Nucleus accumbens (tissue), 56 donors: ENCODE data around the gene GRWD1.
A peak's percentile ranks its signal among the peaks of the same experiment; 100 is the strongest.

Experiments
- DNase-seq, 56 donors: peaks; one replicate each; lab custom pipeline; 2025; lab: John Stamatoyannopoulos, UW

The GRWD1 gene

DNA sequence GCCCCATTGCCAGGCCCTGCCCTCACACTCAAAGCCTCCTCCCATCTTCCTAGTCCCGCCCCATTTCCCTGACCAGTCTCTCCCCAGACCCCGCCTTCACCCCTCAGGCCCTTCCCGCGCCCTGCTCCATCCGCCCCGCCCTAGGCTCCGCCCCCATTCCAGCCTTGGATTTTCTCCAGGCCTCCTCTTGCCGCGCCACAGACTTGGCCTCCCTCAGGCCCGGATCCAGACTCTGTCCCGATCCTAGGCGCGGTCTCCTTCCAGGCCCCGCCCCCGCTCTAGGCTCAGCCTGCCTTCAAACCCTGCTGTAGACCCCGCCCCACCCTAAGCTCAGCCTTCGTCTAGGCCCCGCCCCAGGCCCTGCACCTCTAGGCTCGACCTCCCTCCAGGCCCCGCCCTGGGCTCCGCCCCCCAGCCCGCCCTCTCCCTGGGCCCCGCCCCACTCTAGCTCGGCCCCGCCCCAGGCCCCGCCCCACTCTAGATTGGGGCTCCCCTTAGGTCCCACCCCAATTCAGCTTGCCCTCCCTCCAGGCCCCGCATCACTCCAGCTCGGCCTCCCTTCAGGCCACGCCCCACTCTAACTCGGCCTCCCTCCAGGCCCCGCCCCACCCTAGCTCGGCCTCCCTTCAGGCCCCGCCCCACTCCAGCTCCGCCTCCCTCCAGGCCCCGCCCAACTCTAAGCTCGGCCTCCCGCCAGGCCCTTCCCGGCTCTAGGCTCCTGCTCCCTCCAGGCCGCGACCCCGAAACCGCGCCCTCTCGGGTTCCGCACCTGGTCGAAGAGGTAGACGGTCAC is 47.3 kb downstream of the GRWD1 start:
- peak; percentile 30 to 99 (median 82) for DNase-seq

DNA sequence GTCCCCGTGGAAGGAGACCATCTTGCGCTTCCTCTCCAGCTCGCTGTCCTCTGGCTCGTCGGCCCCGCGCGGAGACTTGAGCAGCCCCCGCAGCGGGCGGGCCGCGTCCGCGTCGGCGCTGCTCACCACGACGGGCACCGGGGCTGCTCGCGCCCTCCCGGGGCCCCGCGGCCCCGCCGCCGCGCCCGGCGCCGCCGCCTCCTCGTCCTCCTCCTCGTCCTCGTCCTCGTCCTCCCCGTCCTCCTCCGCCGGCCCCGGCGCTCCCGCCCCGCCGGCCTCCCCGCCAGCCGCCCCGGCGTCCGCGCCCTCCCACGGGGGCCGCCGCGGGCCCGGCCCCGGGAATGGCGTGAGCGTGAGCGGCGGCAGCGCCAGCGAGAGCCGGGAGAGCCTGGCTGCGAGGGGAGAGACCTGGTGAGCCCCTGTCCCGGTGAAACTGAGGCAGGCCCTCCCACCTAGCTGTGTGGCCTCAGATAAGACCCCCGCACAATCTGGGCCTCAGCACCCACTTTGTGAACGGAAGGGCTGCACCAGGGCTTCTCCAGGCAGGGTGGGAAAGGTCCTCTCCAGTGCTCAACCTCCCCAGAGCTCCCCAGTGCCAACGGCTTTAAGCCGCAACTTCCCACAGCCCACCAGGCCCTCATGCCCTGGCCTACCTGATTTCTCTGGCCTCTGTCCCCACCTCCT is 48.1 kb downstream of the GRWD1 start:
- DNase-seq = no peak

DNA sequence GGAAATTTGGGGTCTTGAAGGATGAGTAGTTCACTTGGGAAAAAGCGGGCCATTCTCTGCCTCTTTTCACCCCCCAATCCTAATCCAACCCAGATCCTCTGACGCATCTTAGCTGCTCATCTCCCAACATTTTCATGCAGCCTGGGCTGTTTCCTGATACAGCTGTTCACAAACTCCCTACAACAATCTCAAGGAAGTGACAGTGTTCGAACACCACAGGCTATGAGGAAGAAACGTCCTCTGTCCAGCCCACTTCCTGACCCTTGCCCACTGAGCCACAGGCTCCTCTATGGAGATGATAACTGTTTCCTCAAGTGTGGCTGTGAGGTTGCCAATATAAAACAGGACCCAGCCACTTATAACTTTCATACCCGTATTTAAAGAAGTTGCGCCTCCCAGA is 49.6 kb downstream of the GRWD1 start:
- no peak for DNase-seq

DNA sequence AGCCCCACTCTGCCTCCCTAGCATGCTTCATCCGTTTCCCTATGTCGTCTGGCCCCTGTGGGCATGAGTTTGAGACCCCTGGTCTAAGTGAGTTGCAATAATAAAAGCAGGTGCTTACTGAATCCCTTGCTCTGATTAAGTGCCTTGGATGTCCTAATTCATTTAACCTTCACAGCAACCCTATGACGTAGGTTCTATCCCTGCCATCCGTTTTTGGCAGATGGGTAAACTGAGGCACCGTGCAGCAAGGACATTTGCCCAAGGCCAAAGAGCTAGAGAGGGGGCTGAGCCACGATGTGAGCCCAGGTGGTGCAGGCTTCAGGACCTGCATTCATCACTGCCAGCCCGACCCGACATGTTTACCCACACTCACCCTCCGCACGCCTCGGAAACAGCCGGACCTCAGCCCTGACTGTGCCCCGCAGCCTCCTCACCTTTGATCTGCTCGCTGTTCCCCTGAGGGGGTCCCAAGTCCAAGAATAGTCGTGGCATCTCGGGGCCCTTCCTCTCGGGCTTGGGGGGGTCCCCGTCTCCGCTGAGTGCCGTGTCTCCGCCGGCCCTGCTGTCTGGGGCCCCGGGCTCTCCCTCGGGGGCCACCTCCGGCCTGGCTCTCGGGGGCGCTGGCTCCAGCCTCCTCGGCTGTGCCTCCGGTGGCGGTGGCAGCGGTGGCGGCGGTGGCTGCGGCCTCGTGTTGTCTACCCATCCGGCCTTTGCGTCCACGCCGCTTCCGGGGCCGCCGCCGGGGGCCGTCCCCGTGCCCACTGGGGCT is 51.4 kb downstream of the GRWD1 start:
- no peak for DNase-seq

DNA sequence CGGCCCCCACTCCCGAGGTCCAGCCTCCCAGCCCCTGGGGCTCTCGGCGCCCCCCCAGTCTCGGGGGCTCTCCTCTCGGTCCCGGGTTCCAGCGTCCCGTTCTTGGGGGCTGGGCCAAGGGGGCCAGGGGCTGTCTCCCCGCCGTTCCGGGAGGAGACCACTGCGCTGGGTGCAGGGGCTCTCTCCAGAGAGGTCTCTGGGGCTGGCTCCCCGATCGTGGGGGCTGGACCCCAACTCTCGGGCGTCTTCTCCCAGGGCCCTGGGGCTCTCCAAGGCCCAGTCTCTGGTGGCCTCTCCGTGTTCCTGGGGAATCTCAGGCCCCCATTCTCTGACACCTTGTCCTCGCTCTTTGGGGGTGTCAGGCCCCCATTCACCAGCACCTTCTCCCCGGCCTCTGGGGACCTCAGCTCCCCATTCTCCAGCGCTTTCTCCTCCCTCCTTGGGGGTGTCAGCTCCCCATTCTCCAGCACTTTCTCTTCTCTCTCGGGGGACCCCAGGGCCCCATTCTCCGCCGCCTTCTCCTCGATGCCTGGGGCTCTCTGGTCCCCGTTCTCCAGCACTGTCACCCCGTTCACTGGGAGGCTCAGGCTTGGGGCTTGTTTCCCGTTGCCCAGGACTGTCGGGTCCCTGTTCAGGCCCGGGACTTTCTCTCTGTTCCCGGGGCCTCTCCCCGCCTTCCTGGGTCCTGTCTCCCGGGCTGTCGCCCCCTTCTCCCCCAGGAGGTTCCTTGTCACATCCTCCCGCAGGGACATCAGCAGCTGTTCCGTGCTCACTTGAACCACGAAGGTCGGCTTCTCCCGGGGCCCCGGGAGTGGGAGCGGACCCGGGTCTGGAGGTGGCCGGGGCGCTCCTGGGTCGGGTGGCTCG is 52.2 kb downstream of the GRWD1 start:
- no peak for DNase-seq

DNA sequence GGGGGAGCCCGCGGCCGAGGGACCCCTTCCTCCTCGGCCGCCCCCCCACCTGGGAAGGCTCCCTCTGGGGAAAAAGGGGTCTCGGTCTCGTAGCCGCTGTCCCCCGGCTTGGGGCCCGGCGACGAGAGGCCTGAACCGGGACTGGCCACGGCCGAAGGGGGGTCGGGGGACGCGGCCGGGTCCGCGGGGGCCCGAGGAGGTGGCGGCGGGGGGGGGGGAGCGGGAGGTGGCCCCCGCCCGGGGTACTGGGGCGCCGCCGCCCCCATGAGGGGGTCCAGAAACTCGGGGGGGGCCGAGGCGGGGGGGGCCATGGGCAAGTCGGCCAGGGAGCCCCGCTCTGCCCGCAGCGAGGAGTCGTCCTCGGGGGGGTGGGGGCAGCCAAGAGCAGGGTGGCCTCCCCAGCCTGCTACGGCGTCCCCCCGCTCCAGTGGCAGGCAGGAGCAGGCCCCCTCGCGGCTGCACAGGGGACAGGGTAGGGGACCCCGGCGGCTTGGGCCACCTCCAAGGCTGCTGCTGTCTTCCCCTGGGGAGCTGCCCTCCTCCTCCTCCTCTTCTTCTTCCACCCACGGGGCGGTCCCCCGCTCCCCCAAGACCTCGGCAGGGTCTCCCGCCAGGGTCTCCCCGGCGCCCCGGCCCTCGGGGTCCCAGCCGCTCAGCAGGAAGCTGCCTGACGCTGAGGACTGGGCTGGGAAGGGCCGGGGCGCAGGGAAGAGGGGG is 53.0 kb downstream of the GRWD1 start:
- no peak for DNase-seq

DNA sequence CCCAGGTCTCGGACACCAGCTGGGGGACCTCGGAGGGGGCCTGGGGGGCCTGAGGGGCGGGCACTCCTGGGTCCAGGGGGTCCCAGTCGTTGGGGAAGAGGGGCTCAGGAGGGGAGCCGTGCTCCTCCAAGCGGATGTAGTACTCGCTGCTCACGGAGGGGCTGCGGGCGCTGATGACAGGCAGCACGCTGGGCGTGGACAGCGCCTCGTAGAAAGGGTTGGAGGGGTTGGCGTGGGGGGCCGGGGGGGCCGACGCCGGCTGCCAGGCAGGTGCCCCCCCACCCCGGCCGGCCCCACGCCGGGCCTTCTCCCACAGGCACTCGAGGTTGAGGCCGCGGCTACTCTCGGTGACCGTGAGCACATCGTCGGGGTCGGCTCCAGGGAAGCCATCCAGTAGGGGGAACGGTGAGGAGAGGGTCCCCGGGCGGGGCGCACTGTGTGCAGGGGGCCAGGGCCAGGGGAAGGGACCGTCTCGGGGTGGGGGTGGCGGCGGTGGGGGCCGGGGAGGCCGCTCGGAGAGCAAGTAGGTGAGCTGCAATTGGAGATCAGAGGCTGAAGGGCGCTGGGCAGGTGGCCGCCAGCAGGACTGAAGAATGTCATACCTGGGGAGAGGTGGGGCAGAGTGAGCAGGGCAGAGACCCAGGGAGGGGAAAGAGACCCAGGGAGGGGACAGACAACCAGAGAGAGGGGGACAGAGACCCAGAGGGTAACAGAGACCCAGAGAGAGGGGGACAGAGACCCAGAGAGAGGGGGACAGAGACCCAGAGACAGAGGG is 53.7 kb downstream of the GRWD1 start:
- DNase-seq = no peak

DNA sequence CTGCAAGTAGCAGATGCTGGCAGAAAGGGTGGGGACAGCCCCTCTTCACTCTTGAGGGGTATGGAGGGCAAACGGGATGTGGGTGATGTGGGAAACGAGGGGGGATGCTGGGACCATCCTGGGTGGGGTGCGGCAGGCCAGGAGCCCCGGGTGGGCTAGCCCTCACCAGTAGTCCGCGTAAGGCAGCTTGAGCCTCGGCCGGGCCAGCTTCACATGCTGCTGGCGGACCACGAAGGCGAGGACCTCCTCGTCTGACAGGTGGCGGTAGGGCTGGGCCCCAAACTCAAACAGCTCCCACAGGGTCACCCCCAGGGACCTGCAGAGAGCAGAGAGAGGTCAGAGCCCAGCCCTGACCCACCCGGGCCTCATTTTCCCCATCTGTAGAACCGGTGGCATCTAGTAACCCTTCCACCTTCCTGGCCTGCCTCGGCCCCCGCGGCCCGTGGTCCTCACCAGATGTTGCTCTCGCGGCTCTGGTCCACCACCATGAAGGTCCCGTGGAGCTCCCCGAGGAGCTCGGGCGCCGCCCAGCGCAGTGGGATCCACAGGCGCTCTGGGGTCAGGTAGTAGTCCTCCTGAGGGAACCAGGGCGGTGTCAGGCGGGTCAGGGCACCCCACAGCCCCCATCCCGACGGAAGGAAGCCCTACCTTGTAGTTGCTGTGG is 55.2 kb downstream of the GRWD1 start:
- DNase-seq = no peak

DNA sequence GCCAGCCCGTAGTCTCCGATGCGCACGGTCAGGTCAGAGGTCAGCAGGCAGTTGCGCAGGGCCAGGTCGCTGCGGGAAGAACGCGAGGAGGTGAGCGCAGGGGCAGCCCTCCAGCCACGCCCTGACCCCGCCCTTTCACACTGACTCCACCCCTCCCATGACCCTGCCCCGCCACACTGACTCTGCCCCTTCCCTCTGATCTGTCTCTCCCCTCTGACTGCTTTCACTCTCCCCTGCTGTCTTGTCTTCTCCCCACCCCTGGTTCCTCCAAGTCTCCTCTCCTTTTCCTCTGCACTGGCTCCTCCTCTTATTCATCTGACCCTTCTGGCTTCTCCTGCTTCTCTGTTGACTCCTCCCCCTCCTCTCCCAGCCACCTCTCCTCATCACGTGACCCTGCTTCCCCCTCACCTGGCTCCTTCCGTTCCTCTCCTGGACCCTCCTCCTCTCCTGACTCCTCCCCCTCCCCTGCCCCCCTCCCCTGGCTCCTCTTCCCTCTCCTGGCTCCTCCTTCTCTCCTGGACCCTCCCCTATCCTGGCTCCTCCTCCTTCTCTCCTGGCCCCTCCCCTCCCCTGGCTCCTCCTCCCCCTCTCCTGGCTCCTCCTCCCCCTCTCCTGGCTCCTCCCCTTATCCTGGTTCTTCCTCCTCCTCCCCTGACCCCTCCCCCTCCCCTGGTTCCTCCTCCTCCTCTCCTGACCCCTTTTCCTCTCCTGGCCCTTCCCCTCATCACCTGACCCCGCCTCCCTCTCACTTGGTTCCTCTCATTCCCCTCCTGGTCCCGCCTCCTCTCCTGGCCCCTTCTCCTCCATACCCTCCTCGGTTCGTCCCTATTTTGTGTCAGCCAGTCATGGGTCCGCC is 55.9 kb downstream of the GRWD1 start:
- DNase-seq = peak in 26 of 56 donors; percentile 9 to 76 (median 38)

DNA sequence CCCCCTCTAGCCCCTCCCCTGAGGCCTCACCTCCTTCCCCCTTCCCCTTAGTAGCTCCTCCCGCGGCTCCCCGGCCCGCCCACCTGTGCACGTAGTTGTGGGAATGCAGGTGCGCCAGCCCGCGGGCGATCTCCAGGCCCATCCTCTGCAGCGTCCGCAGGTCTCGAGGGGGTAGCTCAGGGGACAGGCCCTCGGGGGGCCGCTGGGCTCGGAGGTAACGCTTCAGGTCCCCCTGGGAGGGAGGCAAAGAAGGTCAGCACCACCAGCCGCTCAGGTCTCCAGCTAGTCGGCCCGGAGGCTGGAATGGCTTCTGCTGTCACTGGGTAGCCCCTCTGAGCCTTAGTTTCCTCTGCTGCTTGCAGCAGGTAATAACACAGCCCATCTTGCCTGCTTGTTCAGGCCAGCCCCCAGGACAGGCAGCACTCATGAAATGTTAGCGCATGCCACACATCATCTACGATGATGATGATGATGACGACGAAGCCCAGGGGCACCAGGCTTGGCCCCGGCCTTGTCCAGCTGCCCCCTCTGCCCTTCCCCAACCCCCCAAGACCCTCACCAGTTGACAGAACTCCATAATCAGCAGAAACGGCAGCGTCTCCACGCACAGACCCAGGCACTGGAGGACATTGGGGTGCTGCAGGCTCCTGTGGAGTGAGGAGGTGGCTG is 56.7 kb downstream of the GRWD1 start:
- DNase-seq = no peak

DNA sequence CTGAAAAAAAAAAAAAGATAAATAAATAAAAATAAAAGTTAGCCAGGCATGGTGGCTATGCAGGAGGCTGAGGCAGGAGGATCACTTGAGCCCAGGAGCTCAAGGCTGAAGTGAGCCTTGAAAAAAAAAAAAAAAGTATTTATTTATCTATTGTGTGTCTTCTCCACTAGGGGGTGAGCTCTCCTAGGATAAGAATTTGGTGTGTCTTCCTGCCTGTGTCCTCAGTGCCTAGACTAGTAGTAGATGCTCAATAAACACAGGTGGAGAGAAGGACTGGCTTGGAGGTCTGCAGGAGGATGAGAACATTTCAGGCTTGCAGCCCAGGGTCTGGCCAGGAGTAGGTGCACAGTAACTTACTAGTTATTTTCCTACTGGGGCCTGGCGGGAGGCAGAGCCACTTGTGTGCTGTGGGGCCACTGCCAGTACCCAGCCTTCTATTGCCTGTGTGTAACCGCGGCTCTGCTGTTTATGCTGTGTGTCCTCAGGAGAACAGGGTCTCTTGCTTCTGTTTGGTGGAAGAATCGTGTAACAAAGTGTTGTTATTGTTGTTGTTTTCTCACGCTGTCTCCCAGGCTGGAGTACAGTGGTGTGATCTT is 60.5 kb downstream of the GRWD1 start:
- DNase-seq = no peak
